WERI-Rb-1 (cell line): ENCODE data around the gene RBPJL.

Source experiments
- DNase-seq: peaks from one replicate; pipeline ENCODE4 v3.0.0-alpha.2; 2020
- H3K27ac ChIP-seq: fragments of 250-450 bp; sonication (Bioruptor Pico); 2 replicates; pipeline ENCODE4 v1.5.1; 2020; ENCODE audit warnings: mild to moderate bottlenecking, moderate library complexity
- H3K27me3 ChIP-seq: fragments of 250-450 bp; sonication (Bioruptor Pico); 2 replicates; pipeline ENCODE4 v1.5.1; 2021; ENCODE audit warnings: mild to moderate bottlenecking, low read depth, moderate library complexity; ENCODE audit not compliant: insufficient read depth, severe bottlenecking
- H3K36me3 ChIP-seq: fragments of 250-450 bp; sonication (Bioruptor Pico); 2 replicates; pipeline ENCODE4 v1.5.1; 2020; ENCODE audit warnings: mild to moderate bottlenecking, moderate library complexity
- H3K4me3 ChIP-seq: 2 replicates; pipeline ENCODE4 v1.5.1; 2011; ENCODE audit warnings: low read depth, mild to moderate bottlenecking, control low read depth, low read length
- H3K9me3 ChIP-seq: fragments of 250-450 bp; sonication (Bioruptor Pico); 2 replicates; pipeline ENCODE4 v1.5.1; 2021; ENCODE audit warnings: mild to moderate bottlenecking, moderate library complexity; ENCODE audit not compliant: severe bottlenecking
- CTCF ChIP-seq: IDR thresholded peaks from 2 replicates; pipeline ENCODE4 v1.5.1; 2011; ENCODE audit warnings: low read depth, mild to moderate bottlenecking, control low read depth, inconsistent platforms, low read length

Gene RBPJL

GRCh38 chr20:45289942-45290676, 16.5 kb upstream of the RBPJL start:
- Histone ChIP-seq H3K36me3 (no peaks in the 10 kb centered on the region), H3K9me3 (peaks cover 6% of the 10 kb centered on the region), H3K4me3 (no peak overlapping the region), H3K27ac (no peak overlapping the region), H3K27me3 (no peaks in the 10 kb centered on the region)
- no peak for DNase-seq
- no peak for TF ChIP-seq CTCF

- Histone ChIP-seq H3K36me3 (no peaks in the 10 kb centered on the region), H3K27ac (no peak overlapping the region), H3K4me3 (no peak overlapping the region), H3K9me3 (peaks cover 9% of the 10 kb centered on the region), H3K27me3 (no peaks in the 10 kb centered on the region)
- peak; percentile 87 for DNase-seq
- TF ChIP-seq CTCF = peak; percentile 88
Measured at GRCh38 chr20:45290677-45291355, 15.8 kb upstream of the RBPJL start.

GRCh38 chr20:45291526-45291925, 15.1 kb upstream of the RBPJL start:
- Histone ChIP-seq H3K4me3 (no peak overlapping the region), H3K27ac (no peak overlapping the region), H3K27me3 (no peaks in the 10 kb centered on the region), H3K9me3 (peaks cover 9% of the 10 kb centered on the region), H3K36me3 (no peaks in the 10 kb centered on the region)
- DNase-seq = no peak
- no peak for TF ChIP-seq CTCF

DNA sequence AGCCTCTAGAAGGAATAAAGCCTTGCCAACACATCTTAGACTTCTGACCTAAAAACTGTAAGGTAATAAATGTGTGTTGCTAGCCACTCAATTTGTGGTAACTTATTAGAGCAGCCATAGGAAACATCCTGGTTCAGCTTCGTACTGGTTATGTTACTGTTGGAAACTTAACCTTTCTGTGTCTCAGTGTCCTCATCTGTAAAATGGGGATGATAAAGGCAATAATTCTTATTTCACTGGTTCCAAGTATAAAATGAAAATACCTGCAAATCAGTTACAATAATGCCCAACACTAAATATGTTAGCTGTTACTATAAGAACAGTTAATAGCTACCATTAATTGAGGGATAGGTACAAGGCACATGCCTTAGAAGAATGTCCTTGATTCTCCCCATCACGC, 14.3 kb upstream of the RBPJL start:
- H3K4me3 ChIP-seq = no peak overlapping the region
- no peaks in the 10 kb centered on the region for H3K27me3 ChIP-seq
- no peak for DNase-seq

More for the DNA sequence above, 14.3 kb upstream of the RBPJL start:
- H3K9me3 ChIP-seq = peaks cover 9% of the 10 kb centered on the region
- no peak for TF ChIP-seq CTCF
- H3K27ac ChIP-seq = no peak overlapping the region; the same call in 1 of the 2 replicates
- H3K36me3 ChIP-seq = no peaks in the 10 kb centered on the region
